KOPT-K1 (cell line): Measurements from ENCODE around the gene AEBP1.
"Not testable (repeated sequence)": the region's sequence is repeated elsewhere in the genome, so short reads cannot be mapped to it uniquely, and the experiment has no call there.

Source experiments
- H3K27ac ChIP-seq: fragments of 200-600 bp; sonication (generic); 2 replicates; pipeline ENCODE4 v1.5.1; 2016; ENCODE audit warnings: antibody characterized with exemption, mild to moderate bottlenecking, low read depth, low read length; ENCODE audit not compliant: poor library complexity, severe bottlenecking
- H3K36me3 ChIP-seq: fragments of 200-600 bp; sonication (generic); 2 replicates; pipeline ENCODE4 v1.5.1; 2017; ENCODE audit warnings: antibody characterized with exemption, mild to moderate bottlenecking, low read length, moderate library complexity; ENCODE audit not compliant: insufficient read depth
- H3K9me3 ChIP-seq: fragments of 200-600 bp; sonication (generic); 2 replicates; pipeline ENCODE4 v1.5.1; 2017; ENCODE audit warnings: antibody characterized with exemption, low read length, mild to moderate bottlenecking; ENCODE audit not compliant: insufficient read depth, poor library complexity, severe bottlenecking

AEBP1 gene

GRCh38 chr7:44126574-44126973 lies 22.4 kb downstream of the AEBP1 start:
- not testable (repeated sequence) for H3K27ac ChIP-seq, H3K36me3 ChIP-seq
- peaks cover 18% of the 10 kb centered on the region for H3K9me3 ChIP-seq

DNA sequence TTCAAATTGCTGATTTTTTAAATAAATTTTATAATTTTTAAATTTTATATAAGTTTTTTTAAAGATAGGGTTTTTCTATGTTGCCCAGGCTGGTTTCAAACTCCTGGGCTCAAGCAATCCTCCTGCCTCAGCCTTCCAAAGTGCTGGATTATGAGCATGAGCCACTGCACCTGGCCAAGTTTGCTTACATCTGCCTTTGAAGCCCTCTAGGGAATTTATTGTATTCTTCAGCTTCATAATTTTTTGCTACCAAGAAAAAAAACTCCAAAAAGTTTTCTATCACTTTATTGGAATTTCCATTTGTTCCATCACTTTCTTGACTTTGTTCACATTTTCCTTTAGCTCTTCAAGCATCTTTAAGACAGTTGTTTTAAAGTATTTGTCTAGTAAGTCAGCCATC lies 23.0 kb downstream of the AEBP1 start:
- peaks cover 18% of the 10 kb centered on the region for H3K9me3 ChIP-seq
- no peak overlapping the region for H3K27ac ChIP-seq
- H3K36me3 ChIP-seq, result peaks cover under 1% of the 10 kb centered on the region

GRCh38 chr7:44128721-44129582 lies 24.8 kb downstream of the AEBP1 start:
- peak overlapping the region; percentile 6 for H3K27ac ChIP-seq
- peaks cover 18% of the 10 kb centered on the region for H3K9me3 ChIP-seq

DNA sequence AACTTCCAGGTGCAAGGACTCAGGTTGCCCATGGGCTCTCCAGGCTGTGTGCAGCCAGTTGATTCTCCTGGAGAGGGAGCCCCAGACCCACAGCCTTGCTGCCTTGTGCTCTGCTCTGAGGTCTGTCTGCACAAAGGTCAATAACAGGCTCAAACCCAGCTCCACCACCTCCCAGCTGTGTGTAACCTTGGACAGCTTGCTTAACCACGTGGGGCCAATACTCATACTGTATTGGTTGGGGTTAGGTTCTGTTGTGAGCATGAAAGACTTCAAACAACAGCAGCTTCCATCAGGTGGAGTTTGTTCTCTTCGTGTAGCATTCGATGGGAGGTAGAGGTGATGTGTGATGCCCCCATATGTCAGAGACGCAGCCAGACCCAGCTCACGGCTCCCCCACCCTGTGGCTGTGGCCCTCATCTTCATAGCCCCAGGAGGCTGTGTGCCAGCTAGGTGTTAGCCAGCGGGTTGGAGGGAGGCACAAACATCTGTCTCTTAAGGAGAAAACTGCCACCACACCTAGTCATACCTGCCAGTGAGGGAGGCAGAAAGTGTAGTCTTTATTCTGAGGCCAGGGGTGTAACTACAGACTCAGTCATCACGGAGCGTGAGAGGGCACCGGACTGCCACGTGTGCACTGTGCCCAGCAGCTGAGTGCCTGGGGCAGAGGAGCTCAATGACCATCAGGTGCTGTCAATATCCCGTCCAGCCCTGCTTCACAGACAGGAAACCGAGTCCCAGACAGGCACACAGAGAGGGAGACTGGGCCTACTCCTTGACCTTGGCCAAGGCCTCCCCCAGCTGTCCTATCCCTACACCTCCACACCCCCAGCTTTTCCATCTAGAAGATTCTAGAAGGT lies 27.3 kb downstream of the AEBP1 start:
- Histone ChIP-seq H3K36me3 (no peaks in the 10 kb centered on the region), H3K9me3 (peaks cover 17% of the 10 kb centered on the region), H3K27ac (peak overlapping the region; percentile 16)

More at GRCh38 chr7:44128721-44129582, 24.8 kb downstream of the AEBP1 start:
- no peaks in the 10 kb centered on the region for H3K36me3 ChIP-seq

- peaks cover 11% of the 10 kb centered on the region for H3K9me3 ChIP-seq
- peak overlapping the region; percentile 16 for H3K27ac ChIP-seq
- H3K36me3 ChIP-seq, result no peaks in the 10 kb centered on the region
These were observed 27.9 kb downstream of the AEBP1 start for GRCh38 chr7:44132039-44132438.

DNA sequence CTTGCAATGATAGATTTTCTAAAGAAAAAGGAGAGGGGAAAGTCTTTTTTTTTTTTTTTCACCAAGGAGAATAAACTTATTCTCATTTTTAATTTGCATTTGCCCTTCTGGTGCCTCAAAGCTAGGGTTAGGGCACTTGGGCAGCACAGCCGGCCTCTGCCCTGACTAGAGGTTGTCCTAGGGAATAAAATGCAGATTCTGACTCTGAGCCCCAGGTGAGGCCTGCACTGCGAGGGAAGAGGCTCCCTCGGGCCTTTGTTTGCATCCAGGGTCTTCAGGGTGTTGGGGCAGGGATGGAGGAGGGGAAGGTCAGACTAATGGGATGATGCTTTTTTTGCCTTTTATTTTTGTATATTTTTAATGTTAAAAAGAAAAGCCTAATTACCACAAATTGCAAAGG lies 29.1 kb downstream of the AEBP1 start:
- no peaks in the 10 kb centered on the region for H3K36me3 ChIP-seq
- no peak overlapping the region for H3K27ac ChIP-seq
- no peaks in the 10 kb centered on the region for H3K9me3 ChIP-seq

GRCh38 chr7:44134943-44135628 lies 30.9 kb downstream of the AEBP1 start:
- Histone ChIP-seq H3K27ac (no peak overlapping the region), H3K9me3 (no peaks in the 10 kb centered on the region), H3K36me3 (no peaks in the 10 kb centered on the region)

GRCh38 chr7:44136731-44137130 lies 32.6 kb downstream of the AEBP1 start:
- Histone ChIP-seq H3K9me3 (no peaks in the 10 kb centered on the region), H3K27ac (no peak overlapping the region), H3K36me3 (no peaks in the 10 kb centered on the region)

DNA sequence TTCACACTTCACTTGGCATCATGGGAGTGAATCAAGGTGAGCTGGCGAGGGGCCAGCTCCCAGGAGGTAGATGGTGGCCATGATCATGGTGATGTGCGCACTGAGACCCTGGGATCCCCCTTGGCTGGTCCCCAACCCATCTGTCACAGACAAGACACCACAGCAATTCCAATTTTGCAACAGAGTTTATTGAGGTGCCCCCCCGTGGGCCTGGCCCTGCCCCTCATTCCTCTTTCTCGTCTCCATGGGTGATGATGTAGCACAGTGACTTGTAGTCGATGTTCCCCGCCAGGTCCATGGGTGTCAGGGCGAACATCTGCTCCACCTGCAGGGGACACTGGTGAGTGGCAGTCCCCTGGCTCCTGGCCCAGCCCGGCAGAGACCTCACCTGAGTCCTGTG lies 34.6 kb downstream of the AEBP1 start:
- no peak overlapping the region for H3K27ac ChIP-seq
- no peaks in the 10 kb centered on the region for H3K36me3 ChIP-seq
- no peaks in the 10 kb centered on the region for H3K9me3 ChIP-seq

GRCh38 chr7:44139311-44140010 lies 35.3 kb downstream of the AEBP1 start:
- no peaks in the 10 kb centered on the region for H3K9me3 ChIP-seq
- H3K36me3 ChIP-seq, result no peaks in the 10 kb centered on the region
- no peak overlapping the region for H3K27ac ChIP-seq

- no peak overlapping the region for H3K27ac ChIP-seq
- H3K9me3 ChIP-seq, result no peaks in the 10 kb centered on the region
- H3K36me3 ChIP-seq, result no peaks in the 10 kb centered on the region
These were observed 36.2 kb downstream of the AEBP1 start for GRCh38 chr7:44140341-44140740.

- Histone ChIP-seq H3K9me3 (no peaks in the 10 kb centered on the region), H3K36me3 (no peaks in the 10 kb centered on the region), H3K27ac (no peak within 1 kb of the TSS)
These were observed 37.2 kb downstream of the AEBP1 start, which contains the start of gene MYL7 for GRCh38 chr7:44141221-44141850. Gene MYL7, minus strand, starts transcription at chr7:44141332. Its CDS starts 27 bp downstream, at chr7:44141305.

DNA sequence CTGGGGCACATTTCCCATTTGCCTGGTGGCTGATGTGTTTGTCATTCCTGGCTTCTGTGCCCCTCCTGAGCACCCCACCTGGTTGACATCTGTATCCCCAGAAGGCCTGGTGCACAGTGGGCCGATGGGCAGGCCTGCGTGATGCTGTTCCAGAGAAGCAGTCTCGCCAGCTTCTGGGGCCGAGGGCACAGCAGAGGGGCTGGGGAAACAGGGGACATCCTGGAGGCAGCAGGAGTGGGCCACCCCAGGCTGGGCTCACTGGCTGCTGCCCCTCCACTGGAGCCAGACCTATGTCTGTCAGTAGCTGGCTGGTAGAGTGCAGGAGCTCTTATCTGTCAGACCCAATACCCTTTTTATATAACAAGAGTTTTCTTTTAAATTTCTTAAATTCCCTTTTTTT lies 37.9 kb downstream of the AEBP1 start:
- no peaks in the 10 kb centered on the region for H3K9me3 ChIP-seq
- H3K27ac ChIP-seq, result no peak overlapping the region
- H3K36me3 ChIP-seq, result no peaks in the 10 kb centered on the region

DNA sequence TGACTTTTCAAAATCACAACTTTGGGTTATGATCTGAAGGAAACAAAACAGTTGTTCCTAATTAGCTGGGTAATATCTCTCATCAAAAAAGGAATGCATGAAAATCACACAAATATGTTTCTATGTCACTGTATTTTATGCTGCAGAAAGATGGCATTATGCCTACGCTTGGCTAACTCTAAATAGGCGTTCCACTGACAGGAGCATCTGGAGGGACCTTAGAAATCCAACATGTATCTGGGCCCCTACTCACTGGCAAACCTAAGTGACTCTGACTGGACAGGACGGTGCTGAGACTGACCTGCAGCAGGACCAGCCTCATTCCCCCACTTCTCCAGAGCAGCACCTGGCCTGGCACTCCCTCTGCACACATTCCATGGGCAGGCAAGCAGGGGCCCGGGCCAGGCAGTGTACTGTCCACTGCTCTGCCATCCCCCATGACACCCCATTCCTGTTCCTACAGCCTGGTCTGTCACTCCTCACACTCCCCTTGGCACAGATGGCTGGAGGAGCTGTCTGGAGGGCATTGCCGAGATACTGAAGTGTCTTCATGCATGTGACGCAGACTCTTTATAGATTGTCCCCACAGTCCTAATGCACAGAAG lies 39.6 kb downstream of the AEBP1 start:
- Histone ChIP-seq H3K36me3 (no peaks in the 10 kb centered on the region), H3K27ac (no peak overlapping the region), H3K9me3 (no peaks in the 10 kb centered on the region)
